ENCODE data around the gene GABRG3. TPM values are rescaled to one million over a fixed set of nuclear protein-coding genes. Genes with fewer than 3 reads are reported as not detected.
A peak's percentile ranks its signal among the peaks of the same experiment; 100 is the strongest.

The GABRG3 gene
- total and polyA plus RNA-seq, 9 of the 15 experiments (the other 6 are each of a cell fraction or from before 2014, with no cell fraction given) = 4.0 to 15.1 (median 11.2) TPM

DNA sequence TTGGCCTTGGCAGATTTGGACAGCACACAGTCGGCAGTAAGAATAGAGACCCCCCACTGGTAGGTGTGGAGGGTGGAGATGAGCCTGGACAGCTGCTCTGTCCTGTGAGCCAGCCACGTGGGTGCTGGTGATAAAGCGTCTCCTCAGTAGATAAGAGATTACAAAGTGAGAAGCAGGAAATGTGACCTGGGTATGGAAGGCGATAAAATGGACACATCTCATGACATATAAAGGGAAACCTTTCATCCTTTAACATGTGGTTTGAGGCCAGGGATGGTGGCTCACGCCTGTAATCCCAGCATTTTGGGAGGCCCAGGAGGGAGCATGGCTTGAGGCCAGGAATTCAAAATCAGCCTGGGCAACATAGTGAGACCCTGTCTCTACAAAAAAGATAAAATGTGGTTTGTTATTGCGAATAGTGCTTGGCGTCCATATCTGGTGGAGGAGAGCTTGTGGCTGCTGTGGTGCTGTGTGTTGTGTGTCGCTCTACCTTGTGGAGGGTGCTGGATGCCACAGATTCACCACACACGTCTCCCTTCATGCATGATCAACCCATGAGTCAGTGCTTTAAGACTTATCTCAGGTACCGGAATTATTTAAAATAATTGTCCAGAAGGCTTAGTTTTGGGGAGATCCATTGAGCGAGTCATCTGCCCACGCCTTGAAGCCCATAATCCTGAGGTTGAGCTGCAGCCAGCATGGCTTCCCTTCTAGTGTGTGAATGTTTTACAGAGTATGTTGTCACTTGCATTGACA, 157.0 kb downstream of the GABRG3 start (continued):
- TF ChIP-seq JUND (IDR thresholded peaks at IDR 0.05; ENCODE audit: borderline replicate concordance, low read depth, low read length) = peak; percentile 62; the same call in 1 of the 2 replicates
- peak; percentile 62; the same call in 2 of the 3 replicates for TF ChIP-seq JUND (tag; IDR thresholded peaks at IDR 0.05; ENCODE audit: borderline replicate concordance, low read depth, low read length)
- TF ChIP-seq, protein P1, sequence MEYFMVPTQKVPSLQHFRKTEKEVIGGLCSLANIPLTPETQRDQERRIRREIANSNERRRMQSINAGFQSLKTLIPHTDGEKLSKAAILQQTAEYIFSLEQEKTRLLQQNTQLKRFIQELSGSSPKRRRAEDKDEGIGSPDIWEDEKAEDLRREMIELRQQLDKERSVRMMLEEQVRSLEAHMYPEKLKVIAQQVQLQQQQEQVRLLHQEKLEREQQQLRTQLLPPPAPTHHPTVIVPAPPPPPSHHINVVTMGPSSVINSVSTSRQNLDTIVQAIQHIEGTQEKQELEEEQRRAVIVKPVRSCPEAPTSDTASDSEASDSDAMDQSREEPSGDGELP (CRISPR knock-in tag; IDR thresholded peaks at IDR 0.05; ENCODE audit: borderline replicate concordance) = peak; percentile 93
- TF ChIP-seq NBN (IDR thresholded peaks at IDR 0.05; ENCODE audit: low read depth) = no peak
- TF ChIP-seq, protein P2, sequence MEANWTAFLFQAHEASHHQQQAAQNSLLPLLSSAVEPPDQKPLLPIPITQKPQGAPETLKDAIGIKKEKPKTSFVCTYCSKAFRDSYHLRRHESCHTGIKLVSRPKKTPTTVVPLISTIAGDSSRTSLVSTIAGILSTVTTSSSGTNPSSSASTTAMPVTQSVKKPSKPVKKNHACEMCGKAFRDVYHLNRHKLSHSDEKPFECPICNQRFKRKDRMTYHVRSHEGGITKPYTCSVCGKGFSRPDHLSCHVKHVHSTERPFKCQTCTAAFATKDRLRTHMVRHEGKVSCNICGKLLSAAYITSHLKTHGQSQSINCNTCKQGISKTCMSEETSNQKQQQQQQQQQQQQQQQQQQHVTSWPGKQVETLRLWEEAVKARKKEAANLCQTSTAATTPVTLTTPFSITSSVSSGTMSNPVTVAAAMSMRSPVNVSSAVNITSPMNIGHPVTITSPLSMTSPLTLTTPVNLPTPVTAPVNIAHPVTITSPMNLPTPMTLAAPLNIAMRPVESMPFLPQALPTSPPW (CRISPR knock-in tag; IDR thresholded peaks at IDR 0.05) = peak; percentile 40; the same call in 1 of the 2 replicates
- TF ChIP-seq, protein P3, sequence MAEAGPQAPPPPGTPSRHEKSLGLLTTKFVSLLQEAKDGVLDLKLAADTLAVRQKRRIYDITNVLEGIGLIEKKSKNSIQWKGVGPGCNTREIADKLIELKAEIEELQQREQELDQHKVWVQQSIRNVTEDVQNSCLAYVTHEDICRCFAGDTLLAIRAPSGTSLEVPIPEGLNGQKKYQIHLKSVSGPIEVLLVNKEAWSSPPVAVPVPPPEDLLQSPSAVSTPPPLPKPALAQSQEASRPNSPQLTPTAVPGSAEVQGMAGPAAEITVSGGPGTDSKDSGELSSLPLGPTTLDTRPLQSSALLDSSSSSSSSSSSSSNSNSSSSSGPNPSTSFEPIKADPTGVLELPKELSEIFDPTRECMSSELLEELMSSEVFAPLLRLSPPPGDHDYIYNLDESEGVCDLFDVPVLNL (CRISPR knock-in tag; IDR thresholded peaks at IDR 0.05; ENCODE audit: low read depth) = no peak
- peak in 1 of 2 experiments; percentile 90; a peak in 3 of 4 replicates for TF ChIP-seq RCOR1 (IDR thresholded peaks at IDR 0.05; ENCODE audit: borderline replicate concordance in 1 of 2, low read depth in 2 of 2, low read length in 2 of 2)
- no peak for TF ChIP-seq POLR2B (IDR thresholded peaks at IDR 0.05; ENCODE audit: low read depth, partially characterized antibody)
- peak; percentile 62 for TF ChIP-seq SAP30 (IDR thresholded peaks at IDR 0.05; ENCODE audit: borderline replicate concordance, insufficient read depth, low read depth, low read length, poor library complexity, severe bottlenecking)
- TF ChIP-seq ESRRA (IDR thresholded peaks at IDR 0.05; ENCODE audit: borderline replicate concordance, low read depth) = peak; percentile 55; the same call in 1 of the 2 replicates
- no peak for TF ChIP-seq HNRNPUL1 (IDR thresholded peaks at IDR 0.05; ENCODE audit: low read length)
- no peak for TF ChIP-seq HOXB6 (CRISPR knock-in tag; IDR thresholded peaks at IDR 0.05; ENCODE audit: borderline replicate concordance)
- no peak for TF ChIP-seq BDP1 (IDR thresholded peaks at IDR 0.05; ENCODE audit: insufficient read depth, insufficient read length)
- TF ChIP-seq, protein P4, sequence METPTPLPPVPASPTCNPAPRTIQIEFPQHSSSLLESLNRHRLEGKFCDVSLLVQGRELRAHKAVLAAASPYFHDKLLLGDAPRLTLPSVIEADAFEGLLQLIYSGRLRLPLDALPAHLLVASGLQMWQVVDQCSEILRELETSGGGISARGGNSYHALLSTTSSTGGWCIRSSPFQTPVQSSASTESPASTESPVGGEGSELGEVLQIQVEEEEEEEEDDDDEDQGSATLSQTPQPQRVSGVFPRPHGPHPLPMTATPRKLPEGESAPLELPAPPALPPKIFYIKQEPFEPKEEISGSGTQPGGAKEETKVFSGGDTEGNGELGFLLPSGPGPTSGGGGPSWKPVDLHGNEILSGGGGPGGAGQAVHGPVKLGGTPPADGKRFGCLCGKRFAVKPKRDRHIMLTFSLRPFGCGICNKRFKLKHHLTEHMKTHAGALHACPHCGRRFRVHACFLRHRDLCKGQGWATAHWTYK (CRISPR knock-in tag; IDR thresholded peaks at IDR 0.05) = no peak
- peak; percentile 78; the same call in 1 of the 2 replicates for TF ChIP-seq PHB2 (IDR thresholded peaks at IDR 0.05; ENCODE audit: low read depth)
- TF ChIP-seq HDAC6 (IDR thresholded peaks at IDR 0.05; ENCODE audit: low read depth, low read length) = no peak
- TF ChIP-seq, protein P5, sequence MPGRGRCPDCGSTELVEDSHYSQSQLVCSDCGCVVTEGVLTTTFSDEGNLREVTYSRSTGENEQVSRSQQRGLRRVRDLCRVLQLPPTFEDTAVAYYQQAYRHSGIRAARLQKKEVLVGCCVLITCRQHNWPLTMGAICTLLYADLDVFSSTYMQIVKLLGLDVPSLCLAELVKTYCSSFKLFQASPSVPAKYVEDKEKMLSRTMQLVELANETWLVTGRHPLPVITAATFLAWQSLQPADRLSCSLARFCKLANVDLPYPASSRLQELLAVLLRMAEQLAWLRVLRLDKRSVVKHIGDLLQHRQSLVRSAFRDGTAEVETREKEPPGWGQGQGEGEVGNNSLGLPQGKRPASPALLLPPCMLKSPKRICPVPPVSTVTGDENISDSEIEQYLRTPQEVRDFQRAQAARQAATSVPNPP (IDR thresholded peaks at IDR 0.05; ENCODE audit: borderline replicate concordance, insufficient read depth, insufficient read length) = no peak
- TF ChIP-seq, protein P6, sequence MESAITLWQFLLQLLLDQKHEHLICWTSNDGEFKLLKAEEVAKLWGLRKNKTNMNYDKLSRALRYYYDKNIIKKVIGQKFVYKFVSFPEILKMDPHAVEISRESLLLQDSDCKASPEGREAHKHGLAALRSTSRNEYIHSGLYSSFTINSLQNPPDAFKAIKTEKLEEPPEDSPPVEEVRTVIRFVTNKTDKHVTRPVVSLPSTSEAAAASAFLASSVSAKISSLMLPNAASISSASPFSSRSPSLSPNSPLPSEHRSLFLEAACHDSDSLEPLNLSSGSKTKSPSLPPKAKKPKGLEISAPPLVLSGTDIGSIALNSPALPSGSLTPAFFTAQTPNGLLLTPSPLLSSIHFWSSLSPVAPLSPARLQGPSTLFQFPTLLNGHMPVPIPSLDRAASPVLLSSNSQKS (CRISPR knock-in tag; IDR thresholded peaks at IDR 0.05) = no peak

Data from K562 (cell line).